Metanephros (tissue), 2 donors: ENCODE data around the gene PLPP1. TPM values are rescaled to one million over a fixed set of nuclear protein-coding genes. Genes with fewer than 3 reads are reported as not detected.

Experiments used
- small RNA-seq: library from RNA; depleted of rRNA; stranded (forward); fragments of <200 nt; gene quantifications from one replicate; pipeline ENCODE3, GENCODE V24; 2014; ENCODE audit warnings: low replicate concordance
- total RNA-seq: library from RNA; depleted of rRNA; stranded (reverse); fragments of >200 nt; gene quantifications from one replicate; pipeline ENCODE4 v1.2.3, GENCODE V29; 2014

PLPP1 gene
- total RNA-seq, result 193 TPM

GRCh38 chr5:55534436-55535198, at the start of gene PLPP1:
TSS of gene PLPP1 (minus strand) at chr5:55534964. CDS start at chr5:55534629, 335 bp downstream.

Small RNA genes within 50 kb of the gene (small RNA-seq; reads per million reads assigned to genes)
- not detected for gene MIR5687

Other genes with a start within 250 kb of the PLPP1 start
- gene DHX29, start 227.3 kb downstream of the PLPP1 start, total RNA-seq, result 34.0 TPM
- gene MTREX, start 227.0 kb downstream of the PLPP1 start, total RNA-seq, result 47.1 TPM
- 45.6 TPM for gene SLC38A9, start 177.4 kb upstream of the PLPP1 start, total RNA-seq
- gene DDX4, start 203.1 kb upstream of the PLPP1 start, total RNA-seq, result not detected